C4-2B (cell line): ENCODE results near the gene ZBTB16.

Experiments used
- H3K27ac ChIP-seq: fragments of 450-650 bp; 2 replicates; pipeline ENCODE4 v1.5.1; 2017
- ZFX ChIP-seq: fragments of 450-650 bp; IDR thresholded peaks from 2 replicates; pipeline ENCODE4 v1.6.1; 2017
- TF ChIP-seq, protein P1 (sequence below): fragments of 450-650 bp; conservative IDR thresholded peaks from 2 replicates; pipeline ENCODE4 v1.5.1; 2017; ENCODE audit warnings: mild to moderate bottlenecking

ZBTB16 gene

DNA sequence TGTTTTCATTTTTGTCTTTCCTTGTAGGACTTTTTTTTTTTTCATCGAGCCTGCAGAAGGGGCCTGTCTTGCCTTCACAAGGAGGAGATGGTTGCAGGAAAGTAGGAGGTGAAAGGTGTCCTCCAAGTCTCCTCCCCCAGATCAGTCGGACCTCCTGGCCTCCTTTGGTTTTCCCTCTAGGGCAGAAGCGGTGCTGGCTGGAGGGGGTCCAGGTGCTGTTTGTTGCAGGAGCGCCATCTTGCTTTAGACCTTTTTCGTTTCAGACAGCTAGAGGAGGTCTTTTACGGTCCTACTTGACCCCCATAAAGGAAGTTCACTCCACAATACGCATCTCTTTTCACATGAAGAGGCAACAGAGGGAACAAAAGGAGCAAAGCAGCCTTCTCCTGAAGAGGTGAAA lies 66.0 kb downstream of the ZBTB16 start:
- peak overlapping the region; percentile 92; the same call in 1 of the 2 replicates for H3K27ac ChIP-seq
- no peak for TF ChIP-seq ZFX
- TF ChIP-seq, protein P1, sequence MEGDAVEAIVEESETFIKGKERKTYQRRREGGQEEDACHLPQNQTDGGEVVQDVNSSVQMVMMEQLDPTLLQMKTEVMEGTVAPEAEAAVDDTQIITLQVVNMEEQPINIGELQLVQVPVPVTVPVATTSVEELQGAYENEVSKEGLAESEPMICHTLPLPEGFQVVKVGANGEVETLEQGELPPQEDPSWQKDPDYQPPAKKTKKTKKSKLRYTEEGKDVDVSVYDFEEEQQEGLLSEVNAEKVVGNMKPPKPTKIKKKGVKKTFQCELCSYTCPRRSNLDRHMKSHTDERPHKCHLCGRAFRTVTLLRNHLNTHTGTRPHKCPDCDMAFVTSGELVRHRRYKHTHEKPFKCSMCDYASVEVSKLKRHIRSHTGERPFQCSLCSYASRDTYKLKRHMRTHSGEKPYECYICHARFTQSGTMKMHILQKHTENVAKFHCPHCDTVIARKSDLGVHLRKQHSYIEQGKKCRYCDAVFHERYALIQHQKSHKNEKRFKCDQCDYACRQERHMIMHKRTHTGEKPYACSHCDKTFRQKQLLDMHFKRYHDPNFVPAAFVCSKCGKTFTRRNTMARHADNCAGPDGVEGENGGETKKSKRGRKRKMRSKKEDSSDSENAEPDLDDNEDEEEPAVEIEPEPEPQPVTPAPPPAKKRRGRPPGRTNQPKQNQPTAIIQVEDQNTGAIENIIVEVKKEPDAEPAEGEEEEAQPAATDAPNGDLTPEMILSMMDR, result no peak

DNA sequence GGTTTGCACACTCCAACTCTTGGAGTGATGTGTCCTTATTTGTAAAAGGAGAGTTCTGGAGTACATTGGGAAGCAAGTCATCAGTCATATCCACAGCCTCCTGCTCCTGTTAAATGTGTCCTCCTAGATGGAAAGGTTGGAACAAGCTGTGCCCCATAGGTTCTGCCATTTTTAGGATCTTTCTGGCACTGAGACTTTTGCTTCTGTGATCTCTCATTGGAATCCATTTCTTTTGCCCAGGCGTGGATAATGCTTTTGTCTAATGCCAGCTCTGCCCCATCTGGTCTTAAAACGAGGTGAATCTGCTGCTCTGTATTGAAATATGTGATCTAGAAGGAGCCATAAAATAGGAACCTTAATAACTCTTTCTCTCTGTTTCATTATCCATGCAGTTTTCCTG lies 66.4 kb downstream of the ZBTB16 start:
- H3K27ac ChIP-seq, result peak overlapping the region; percentile 92; the same call in 1 of the 2 replicates
- TF ChIP-seq, protein P1, result no peak
- TF ChIP-seq ZFX, result no peak

DNA sequence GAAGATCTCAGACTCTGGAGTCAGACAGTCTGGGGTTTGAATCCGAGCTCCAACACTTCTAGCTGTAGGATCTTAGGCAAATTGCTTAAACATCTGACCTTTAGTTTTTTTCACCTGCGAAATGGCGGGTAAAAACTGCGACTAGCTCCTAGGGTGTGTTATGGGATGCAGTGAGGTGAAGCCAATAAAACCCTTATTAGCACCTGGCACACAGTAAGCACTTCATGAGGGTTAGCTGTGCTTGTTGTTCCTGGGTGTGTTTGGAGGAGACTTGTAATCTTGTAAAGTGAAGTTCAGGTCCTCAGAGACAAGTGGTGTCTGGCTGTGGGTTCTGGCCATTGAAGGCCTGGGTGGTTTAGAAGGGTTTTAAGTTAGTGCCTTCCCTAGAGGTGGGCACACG lies 68.9 kb downstream of the ZBTB16 start:
- TF ChIP-seq, protein P1, result no peak
- no peak for TF ChIP-seq ZFX
- H3K27ac ChIP-seq, result peak overlapping the region; percentile 92

DNA sequence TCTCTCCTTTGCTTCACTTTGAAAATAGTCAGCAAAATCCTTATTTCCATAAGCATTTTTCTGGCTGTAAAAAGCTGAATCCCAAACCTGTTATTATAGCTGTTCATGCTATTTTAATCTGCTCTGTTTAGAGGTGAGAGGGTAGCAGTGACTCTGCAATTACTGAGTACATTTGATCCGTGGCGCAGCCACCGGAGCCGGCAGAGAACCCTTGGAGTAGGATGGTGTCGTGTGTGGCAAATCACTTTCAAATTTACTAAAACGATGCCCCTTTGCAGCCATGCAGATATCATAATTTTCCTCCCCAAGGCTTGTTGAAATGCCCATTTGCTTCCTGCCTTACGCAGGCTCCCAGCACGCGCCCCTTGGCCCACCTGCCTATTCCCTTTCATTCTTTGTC lies 69.6 kb downstream of the ZBTB16 start:
- TF ChIP-seq, protein P1, result no peak
- TF ChIP-seq ZFX, result no peak
- peak overlapping the region; percentile 92 for H3K27ac ChIP-seq

DNA sequence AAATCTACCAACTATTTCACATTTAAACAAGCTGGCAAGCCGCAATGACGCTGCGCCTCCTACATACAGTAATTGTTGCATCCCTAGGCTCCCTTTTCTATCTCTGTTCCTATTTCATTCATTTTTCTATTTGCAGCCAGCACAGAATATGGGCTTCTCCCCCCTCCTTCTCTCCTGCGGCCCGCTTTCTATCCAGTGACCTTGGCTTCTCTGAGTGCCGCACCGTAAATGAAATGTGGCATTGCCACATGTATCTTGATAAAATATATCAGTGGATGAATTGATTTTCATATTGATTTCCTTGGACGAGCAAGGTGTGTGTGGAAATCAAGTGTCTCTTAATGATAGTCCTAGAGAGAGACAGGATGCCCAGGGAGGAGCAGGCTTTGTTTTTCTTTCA lies 70.2 kb downstream of the ZBTB16 start:
- peak overlapping the region; percentile 92 for H3K27ac ChIP-seq

DNA sequence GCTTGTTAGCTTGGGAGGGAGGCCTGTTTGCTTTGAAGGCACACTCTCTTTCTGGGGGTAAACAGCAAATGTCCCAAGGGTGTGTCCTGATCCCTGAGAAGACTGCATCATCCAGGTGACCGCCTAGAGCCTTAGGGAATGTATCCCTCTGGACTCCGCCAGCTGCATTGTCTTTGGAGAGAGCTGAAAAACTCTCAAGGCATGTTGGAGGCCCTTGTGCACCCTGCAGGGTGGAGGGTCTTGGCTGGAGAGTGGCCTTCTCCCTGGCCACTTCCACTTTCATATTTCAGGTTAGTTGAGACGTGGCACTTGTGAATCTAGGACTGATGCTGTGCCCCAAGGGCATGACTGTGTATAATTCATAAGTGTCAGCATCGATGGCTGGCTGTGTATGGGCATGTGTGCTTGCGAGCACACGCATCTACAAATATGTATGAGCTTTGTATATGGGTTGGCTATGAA lies 70.6 kb downstream of the ZBTB16 start:
- no peak for TF ChIP-seq ZFX
- TF ChIP-seq, protein P1, result no peak
- peak overlapping the region; percentile 92 for H3K27ac ChIP-seq

More for the DNA sequence above, 70.2 kb downstream of the ZBTB16 start:
- no peak for TF ChIP-seq ZFX
- TF ChIP-seq, protein P1, result no peak

DNA sequence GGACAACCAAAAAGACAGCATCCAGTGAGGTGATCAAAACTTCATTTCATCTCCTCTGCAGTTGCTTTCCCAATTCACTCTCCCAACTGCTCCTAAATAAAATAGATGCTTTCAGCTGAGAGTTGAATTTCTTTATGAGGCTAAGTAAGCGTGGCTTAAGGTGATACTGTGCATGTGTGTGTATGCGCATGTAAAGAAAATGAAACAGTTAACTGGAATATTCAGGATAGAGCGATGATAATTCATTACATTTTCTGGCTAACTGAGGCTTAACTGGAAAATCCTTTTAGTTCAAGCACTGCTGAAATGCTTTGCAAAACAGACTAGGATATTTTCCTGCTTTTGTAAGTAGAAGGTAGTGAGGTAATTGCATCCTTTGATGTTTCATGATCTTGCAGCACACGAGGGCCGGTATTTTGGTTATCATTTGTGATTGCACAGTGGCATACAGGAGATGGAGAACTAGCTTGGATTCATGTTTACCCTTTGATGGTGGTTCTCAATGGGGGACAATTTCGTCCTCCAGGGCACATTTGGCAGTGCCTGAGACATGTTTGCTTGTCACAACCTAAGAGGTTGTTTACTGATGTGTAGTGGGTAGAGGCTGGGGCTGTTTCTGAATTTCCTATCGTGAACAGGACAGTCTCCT lies 71.2 kb downstream of the ZBTB16 start:
- no peak for TF ChIP-seq ZFX
- TF ChIP-seq, protein P1, result no peak
- H3K27ac ChIP-seq, result peak overlapping the region; percentile 92
